ENCODE data around the gene C1orf216.
"Not testable (repeated sequence)": the region's sequence is repeated elsewhere in the genome, so short reads cannot be mapped to it uniquely, and the experiment has no call there.

Gene C1orf216

GRCh38 chr1:35706846-35707600, 11.7 kb downstream of the C1orf216 start:
- no peak for DNase-seq

- no peak for DNase-seq
Measured at GRCh38 chr1:35702508-35702907, 16.2 kb downstream of the C1orf216 start.

GRCh38 chr1:35699152-35699551, 19.5 kb downstream of the C1orf216 start:
- not testable (repeated sequence) for DNase-seq

- no peak for DNase-seq
Measured at GRCh38 chr1:35692317-35692716, 26.4 kb downstream of the C1orf216 start.

- no peak for DNase-seq
Measured at GRCh38 chr1:35691571-35692220, 27.0 kb downstream of the C1orf216 start.

- no peak for DNase-seq
Measured at GRCh38 chr1:35691080-35691479, 27.6 kb downstream of the C1orf216 start.

- DNase-seq = not testable (repeated sequence)
Measured at GRCh38 chr1:35690103-35690502, 28.6 kb downstream of the C1orf216 start.

GRCh38 chr1:35688161-35688560, 30.5 kb downstream of the C1orf216 start:
- DNase-seq = no peak

- no peak for DNase-seq
Measured at GRCh38 chr1:35683012-35683411, 35.7 kb downstream of the C1orf216 start.

- no peak for DNase-seq
Measured at GRCh38 chr1:35680271-35680670, 38.4 kb downstream of the C1orf216 start.

GRCh38 chr1:35675773-35676172, 42.9 kb downstream of the C1orf216 start:
- no peak for DNase-seq

GRCh38 chr1:35674111-35674510, 44.6 kb downstream of the C1orf216 start:
- no peak for DNase-seq

- no peak for DNase-seq
Measured at GRCh38 chr1:35672116-35672515, 46.6 kb downstream of the C1orf216 start.

- DNase-seq = no peak
Measured at GRCh38 chr1:35668506-35668905, 50.2 kb downstream of the C1orf216 start.

GRCh38 chr1:35666916-35667315, 51.8 kb downstream of the C1orf216 start:
- no peak for DNase-seq

- DNase-seq = no peak
Measured at GRCh38 chr1:35666216-35666615, 52.5 kb downstream of the C1orf216 start.
